HG03354 (cell line): ENCODE results near the gene SNX11.

Experiments used
- ATAC-seq: cut with Tn5 transposase; IDR thresholded peaks from one replicate; pipeline ENCODE4 v1.9.1; 2021; ENCODE audit warnings: mild to moderate bottlenecking; ENCODE audit not compliant: unreplicated experiment, poor library complexity, severe bottlenecking

Gene SNX11

DNA sequence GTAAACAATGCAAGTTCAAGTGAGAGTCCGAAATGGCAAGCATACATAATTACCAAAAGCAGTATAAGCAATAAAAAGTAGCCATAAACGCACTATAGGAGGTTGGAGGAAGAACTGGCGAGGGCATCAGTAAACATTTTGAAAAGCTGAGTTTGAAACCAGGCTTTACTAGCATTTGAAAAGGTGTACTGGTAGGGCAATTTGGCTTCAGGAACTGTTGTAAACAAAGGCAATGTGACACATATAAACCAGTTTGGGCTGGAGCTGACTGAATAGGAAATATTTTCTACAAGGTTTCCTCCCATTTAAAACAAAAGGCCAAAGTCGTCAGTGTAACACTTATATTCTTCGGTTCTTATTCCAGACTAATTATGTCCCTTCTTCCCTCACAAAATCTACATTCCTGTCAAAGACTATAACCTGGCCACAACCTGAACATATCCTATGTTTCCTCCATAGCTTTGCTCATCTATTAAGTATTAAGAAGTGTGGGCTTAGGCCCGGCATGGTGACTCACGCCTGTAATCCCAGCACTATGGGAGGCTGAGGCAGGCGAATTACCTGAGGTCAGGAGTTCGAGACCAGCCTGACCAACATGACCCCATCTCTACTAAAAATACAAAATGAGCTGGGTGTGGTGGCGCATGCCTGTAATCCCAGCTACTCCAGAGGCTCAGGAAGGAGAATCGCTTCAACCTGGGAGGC is 14.1 kb upstream of the SNX11 start:
- ATAC-seq, result no peak

DNA sequence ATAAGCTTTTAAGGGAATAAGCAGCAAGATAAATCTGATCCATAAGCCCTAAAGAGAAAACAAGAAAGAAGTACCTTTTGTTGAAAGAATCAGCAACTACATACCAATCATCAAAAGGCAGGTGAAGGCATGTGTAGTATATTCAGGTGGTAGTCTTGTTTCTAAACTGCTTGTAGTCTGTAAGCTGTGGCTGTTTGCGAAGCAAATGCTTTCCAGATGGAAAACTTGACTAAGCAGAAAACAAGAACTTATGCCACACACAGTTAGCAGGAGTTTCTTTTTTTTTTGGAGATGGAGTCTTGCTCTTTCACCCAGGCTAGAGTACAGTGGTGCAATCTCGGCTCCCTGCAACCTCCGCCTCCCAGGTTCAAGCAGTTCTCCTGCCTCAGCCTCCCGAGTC is 12.0 kb upstream of the SNX11 start:
- no peak for ATAC-seq

DNA sequence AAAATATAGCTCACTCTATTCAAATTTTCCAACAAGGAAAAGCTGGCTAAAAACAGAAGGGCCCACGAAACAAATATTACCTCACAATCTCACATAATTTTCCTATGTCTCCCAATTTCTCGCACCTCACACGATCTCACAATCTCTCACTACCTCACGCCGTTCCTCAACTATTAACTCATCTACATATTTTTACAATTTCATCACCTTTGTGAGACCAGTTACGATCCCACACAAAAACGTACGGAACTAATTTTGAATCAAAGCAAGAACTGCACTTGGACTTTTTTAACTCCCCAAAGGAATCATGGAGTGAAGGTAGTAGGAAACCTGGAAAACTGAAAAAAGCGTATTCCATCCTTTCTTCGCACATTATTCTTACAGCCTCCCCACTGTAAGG is 7.4 kb upstream of the SNX11 start:
- no peak for ATAC-seq

DNA sequence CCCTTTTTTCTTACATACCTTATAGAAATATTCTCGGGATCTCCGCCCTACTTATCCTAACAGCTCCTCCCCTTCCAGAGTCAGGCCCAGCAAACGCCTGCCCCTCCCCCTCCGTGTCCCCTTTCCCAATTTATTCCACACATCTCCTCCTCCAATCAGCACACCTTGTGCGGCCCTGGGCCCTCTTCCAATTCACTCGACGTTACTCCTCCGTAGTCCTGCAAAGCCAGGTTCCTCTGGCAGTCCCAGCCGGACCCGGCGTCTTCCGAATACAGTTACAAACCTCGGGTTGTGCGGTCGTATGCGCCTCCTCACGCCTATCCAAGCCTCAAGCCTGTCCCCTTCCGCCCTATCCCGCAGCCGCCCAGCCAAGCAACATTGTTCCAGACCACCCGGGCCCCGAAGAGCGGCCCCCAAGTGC is 7.0 kb upstream of the SNX11 start:
- ATAC-seq, result no peak

DNA sequence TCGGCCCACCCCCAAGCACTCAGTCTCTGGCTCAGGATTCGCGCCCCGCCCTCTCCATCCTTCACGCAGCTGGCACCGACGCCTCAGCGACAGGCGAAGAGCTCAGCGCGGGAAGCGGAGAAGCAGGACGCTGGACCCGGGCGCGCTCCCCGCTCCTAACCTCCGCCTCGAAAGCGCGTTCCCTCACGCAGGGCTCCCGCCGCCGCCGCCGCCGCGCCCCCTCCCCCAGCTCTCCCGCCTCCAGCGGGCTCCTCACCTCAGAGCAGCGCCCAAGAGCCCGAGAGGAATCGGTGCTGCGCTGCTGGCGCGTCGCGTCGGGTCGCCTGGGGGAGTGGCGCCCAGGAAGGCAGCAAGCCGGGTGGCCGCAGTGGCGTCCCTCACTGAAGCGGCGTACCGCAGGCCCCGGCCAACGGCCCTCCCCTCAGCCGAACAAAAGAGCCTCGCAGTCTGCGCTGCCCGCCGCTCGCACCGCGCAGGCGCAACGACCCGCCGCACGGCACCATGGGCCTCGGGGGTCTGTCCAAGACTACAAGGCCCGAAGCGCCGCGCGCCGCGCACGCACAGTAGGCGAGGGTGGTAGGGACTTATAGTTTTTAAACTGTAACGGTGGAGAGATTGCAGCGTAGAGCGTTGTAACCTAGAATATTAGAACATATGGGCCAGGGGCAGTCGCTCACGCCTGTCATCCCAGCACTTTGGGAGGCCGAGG is 6.4 kb upstream of the SNX11 start, which contains the start of gene CBX1:
Gene CBX1, minus strand, starts transcription at position 467 of the 709 bp plus-strand sequence. CDS start 24,474 bp downstream, outside the sequence.
- peak; percentile 88 for ATAC-seq

DNA sequence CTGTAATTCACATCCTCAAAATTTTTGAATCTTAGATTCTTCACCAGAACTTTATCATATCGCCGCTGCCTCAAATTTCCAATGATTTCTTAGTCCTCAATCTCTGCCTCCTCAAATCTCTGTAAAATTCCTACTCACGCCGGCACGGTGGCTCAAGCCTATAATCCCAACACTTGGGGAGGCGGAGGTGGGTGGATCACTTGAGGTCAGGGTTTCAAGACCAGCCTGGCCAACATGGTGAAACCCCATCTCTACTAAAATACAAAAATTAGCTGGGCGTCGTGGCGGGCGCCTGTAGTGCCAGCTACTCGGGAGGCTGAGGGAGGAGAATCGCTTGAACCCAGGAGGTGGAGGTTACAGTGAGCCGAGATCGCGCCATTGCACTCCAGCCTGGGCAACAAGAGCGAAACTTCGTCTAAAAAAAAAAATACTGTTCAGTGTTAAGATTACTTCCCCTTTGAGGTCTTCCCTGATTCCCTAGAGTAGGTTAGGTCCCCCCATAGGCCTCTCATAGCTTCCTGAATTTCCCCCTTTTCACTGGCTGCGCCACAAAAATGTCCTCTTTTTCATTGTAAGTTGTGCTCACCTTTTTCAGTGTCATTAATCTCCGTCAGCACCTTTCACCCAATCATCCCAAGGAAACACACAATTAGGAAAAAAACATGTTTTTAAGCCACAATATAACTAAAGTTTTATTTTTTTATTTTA is 5.4 kb upstream of the SNX11 start:
- no peak for ATAC-seq

DNA sequence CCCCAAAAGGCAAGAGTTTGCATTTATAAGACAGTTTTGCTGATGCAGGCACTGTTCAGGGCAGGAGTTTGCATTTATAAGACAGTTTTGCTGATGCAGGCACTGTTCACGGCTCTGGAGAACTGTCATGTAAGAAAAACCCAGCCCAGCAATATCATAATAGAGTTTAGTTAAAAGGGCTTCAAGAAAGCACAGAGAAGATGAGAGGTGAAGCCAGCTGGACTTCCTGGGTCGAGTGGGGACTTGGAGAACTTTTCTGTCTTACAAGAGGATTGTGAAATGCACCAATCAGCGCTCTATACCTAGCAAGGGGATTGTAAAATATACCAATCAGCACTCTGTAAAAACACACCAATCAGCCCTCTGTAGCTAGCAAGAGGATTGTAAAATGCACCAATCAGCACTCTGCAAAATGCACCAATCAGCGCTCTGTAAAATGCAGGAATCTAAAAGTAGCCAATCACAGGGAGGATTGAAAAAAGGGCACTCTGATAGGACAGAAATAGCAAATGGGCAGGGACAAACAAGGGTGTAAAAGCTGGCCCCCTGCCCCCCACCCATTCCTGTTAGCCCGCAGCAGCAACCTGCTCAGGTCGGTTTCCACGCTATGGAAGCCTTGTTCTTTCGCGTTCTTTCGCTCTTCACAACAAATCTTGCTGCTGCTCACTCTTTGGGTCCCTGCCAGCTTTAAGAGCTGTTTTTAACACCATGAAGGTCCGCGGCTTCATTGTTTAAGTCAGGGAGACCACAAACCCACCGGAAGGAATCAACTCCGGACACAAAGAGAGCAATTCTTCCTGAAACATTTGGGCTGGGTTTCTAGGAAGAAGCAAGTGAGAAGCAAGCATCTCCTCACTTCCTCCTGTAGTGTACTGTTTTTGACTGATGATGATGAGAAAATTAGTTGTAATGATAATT is 4.5 kb upstream of the SNX11 start:
- ATAC-seq, result no peak

DNA sequence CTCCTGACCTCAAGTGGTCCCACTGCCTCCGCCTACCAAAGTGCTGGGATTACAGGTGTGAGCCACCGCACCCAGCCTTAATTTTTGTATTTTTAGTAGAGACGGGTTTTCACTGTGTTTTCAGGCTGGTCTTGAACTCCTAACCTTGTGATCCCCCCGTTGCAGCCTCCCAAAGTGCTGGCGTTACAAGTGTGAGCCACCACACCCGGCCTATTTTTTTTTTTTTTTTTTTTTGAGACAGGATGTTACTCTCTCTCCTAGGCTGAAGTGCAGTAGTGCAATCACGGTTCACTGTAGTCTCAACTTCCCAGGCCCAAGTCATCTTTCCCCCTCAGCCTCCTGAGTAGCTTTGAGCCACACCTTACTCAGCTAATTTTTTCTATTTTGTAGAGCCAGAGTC is 3.1 kb upstream of the SNX11 start:
- ATAC-seq, result no peak

DNA sequence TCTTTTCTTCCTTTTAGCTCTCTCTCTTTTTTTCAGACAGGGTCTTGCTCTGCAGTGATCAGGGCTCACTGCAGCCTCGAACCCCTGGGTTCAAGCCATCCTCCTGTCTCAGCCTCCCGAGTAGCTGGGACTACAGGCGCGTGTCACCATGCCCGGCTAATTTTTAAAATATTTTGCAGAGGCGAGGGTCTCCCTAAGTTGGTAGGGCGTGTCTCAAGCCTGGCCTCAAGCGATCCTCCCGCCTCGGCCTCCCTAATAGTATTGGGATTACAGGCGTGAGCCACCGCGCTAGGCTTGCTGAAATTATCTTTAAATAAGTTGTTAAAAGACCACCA is 797 bp upstream of the SNX11 start:
- no peak for ATAC-seq

- no peak for ATAC-seq
Observed at GRCh38 chr17:48110761-48111160, 3.2 kb downstream of the SNX11 start.

DNA sequence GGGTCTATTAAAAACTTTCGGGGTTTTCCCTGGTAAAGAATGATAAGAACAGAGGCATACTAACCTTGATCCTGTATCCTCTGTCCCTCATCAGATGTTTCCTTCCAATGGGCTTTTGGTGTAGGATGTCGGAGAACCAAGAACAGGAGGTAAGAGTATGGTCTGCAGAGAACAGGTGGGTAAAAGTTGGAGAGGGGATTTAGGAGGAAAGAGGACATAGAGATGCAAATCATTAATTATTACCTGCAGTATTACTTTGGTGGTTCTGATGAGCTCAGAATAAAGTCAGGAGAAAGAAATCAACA is 4.3 kb downstream of the SNX11 start:
- ATAC-seq, result no peak

DNA sequence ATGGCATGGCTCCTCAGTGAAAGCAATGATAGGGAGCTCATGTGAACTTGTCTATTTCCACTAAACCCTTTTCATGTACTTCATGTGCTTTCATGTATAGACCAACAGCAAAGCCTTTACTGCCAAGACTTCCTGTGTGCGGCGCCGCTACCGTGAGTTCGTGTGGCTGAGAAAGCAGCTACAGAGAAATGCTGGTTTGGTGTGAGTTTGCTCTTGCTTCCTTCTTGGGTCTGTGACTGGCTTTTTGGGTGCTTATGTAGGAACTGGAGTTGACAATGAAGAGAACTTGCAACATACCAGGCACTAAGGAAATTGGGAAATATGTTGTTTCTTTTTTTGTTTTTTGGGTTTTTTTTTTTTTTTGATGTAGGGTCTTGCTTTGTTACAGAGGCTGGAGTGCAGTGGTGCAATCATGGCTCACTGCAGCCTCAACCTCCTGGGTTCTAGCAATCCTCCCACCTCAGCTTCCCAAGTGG is 5.7 kb downstream of the SNX11 start:
- ATAC-seq, result no peak

DNA sequence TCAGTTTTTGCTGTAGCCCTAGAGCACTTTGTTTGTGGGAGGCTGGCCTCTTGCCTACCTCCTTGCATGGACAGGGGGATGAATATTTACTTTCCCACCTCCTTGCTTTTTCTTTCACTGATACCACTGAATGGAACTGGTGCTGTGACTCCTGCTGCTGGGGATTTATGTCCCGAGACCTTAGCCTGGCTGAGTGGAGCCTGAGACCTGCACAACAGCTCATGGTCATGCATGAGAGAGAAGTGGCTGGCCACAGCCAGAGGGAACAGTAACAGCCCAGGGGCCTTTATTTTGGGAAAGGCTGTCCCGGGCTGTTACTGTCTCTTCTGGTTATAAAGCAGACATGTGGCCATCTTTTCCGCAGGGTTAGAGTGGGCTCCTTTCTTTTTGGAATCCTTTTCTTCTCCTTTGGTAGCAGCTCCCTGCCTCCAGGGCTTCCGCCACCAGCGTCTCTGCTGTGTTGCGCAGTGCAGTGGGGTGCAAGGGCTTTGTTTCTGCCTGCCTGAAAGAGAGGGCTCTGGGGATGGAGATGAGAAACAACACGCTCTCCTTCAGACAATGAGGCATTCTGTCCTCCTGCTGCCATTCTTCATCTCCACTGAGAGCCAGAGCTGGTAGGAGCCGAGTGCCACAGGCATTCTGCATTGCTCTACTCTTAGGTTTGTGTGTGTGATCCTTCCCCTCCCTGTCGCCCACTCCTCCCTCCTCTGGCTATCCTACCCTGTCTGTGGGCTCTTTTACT is 14.5 kb downstream of the SNX11 start:
- no peak for ATAC-seq

DNA sequence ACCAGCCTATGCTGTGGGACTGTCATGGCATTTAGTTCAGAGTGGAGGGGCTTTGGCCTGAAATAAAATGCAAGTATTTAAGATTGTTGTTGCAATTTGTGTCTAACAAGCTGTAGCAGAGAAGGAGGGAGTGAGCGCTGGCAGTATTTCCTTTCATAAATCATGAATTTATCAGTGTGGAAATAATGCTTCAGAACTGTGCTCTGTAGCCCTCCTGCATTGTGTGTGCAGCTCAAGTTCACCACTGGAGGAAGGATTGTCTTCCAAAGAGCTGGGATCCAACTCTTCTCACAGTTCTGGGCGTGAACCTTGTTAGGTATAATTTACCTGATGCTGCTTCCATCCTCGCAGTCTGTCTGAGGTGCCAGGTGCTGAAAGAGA is 15.1 kb downstream of the SNX11 start:
- no peak for ATAC-seq

DNA sequence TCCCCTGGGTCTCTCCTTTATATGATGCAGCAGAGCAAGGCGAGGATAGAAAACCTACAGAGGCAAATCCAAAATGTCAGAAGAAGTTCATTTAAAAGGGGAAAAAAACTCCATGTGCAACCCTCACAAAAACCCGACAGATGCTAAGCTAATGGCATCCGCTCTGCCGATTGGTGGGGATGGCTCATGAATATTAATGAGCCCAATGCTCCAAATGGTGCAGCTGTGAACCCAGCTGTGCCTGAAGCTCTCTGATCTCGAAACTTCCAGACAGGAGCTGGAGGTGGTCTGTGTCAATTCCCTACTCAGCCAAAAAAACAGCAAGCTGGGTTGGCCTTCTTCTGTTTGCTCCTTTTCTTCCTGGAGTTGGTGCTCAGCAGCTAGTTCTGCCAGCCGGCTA is 15.5 kb downstream of the SNX11 start:
- no peak for ATAC-seq

DNA sequence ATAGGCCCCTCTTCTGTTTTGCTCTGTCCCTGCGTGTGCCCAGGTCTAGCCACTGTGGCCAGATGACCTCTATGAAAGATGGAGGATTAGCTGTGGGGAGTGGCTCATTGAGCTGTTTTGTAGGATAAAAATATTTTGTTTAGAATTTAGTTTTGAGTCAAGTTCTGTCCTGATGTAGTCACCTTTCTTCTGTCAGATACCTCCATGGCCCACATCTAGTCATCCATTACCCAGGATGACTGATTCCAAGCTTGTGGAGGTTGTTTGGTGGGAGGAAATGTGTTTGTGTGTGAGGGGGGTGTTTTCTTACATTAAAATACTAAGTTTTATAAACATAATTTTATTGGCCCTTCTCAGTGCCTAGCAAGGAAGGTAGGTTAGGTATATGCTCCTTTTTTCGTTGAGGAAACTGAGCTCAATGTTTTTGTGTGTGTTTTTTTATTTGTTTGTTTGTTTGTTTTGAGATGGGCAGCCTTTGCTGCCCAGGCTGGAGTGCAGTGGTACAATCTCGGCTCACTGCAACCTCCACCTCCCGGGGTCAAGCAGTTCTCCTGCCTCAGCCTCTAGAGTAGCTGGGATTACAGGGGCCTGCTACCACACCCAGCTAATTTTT is 16.3 kb downstream of the SNX11 start:
- ATAC-seq, result no peak

DNA sequence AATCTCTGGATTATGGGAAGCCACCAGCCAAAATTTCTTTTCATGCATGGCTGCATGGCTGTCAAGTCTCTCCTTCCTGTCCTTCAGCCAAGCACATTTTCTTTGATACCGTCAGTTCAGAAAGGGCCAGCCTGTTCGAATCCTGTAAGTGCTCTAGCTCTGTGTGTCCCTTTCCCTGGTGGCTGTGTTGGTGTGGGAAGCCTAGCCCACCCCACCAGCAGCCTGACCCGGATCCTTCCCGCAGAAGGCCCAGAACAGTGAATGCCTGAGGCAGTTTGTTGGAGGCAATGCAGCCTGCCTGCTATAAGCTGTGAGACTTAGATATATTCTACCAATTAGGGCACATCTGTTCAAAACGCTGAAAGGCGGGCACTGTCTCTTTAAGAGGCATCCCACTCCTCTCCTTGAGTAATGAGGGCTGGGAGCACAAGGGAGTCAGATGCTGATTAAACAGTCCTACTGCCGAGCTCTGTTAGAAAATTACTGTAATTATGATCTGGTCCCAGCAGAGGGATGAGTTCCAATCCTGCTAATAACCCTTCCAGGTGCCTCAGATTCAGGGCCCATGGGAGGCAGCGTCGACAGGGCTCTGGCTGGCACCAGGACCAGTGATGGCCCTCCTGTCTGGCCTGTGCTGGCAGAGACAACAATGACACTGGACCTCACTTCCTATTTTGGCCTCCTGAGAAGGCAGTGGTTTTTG is 18.4 kb downstream of the SNX11 start:
- no peak for ATAC-seq

DNA sequence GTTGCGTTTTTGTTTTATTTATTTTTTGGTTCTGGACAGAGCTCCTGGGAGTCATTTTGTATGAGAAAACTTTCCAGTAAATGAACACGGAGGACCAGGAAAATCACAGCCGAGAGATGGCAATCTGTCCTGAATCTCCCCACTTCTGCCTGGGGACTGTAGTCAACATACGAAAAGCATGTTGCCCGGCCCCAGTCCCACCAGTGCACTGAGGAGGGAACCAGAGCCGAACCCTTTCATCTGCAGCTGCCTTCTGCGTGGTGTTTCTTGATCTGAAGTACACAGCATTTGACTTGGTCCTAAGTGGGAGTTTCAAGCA is 18.9 kb downstream of the SNX11 start:
- ATAC-seq, result no peak
